DOHH2 (cell line): Measurements from ENCODE around the gene DNAJC16.

Experiments
- H3F3A ChIP-seq: fragments of 200-600 bp; sonication (generic), shearing (Covaris generic); 2 replicates; pipeline ENCODE4 v1.6.0; 2016; ENCODE audit warnings: antibody characterized with exemption, mild to moderate bottlenecking; ENCODE audit not compliant: control insufficient read depth, insufficient read depth
- H3K27ac ChIP-seq: fragments of 200-600 bp; sonication (generic); 2 replicates; pipeline ENCODE4 v1.5.1; 2014; ENCODE audit warnings: low read depth, mild to moderate bottlenecking, low read length, moderate library complexity
- H3K27me3 ChIP-seq: fragments of 200-600 bp; sonication (generic); 2 replicates; pipeline ENCODE4 v1.6.1; 2014; ENCODE audit warnings: mild to moderate bottlenecking, low read length, mixed read lengths; ENCODE audit not compliant: control insufficient read depth
- H3K36me3 ChIP-seq: fragments of 200-600 bp; sonication (generic); 2 replicates; pipeline ENCODE4 v1.6.1; 2014; ENCODE audit warnings: mild to moderate bottlenecking, low read length, moderate library complexity, mixed read lengths; ENCODE audit not compliant: control insufficient read depth
- H3K4me1 ChIP-seq: fragments of 200-600 bp; sonication (generic); 2 replicates; pipeline ENCODE4 v1.6.1; 2014; ENCODE audit warnings: mild to moderate bottlenecking, low read length, mixed read lengths; ENCODE audit not compliant: control insufficient read depth
- H3K4me2 ChIP-seq: fragments of 200-600 bp; sonication (generic); 2 replicates; pipeline ENCODE4 v1.6.0; 2014; ENCODE audit warnings: mild to moderate bottlenecking, low read length, moderate library complexity
- H3K4me3 ChIP-seq: fragments of 200-600 bp; sonication (generic); 2 replicates; pipeline ENCODE4 v1.5.1; 2014; ENCODE audit warnings: mild to moderate bottlenecking, low read length, mixed read lengths
- H3K79me2 ChIP-seq: fragments of 200-600 bp; sonication (generic); 2 replicates; pipeline ENCODE4 v1.6.1; 2014; ENCODE audit warnings: mild to moderate bottlenecking, low read length, mixed read lengths; ENCODE audit not compliant: control insufficient read depth
- H3K9me2 ChIP-seq: fragments of 200-600 bp; sonication (generic); replicated peaks from 2 replicates; pipeline ENCODE4 v1.6.1; 2014; ENCODE audit warnings: mild to moderate bottlenecking, low read length, mixed read lengths; ENCODE audit not compliant: control insufficient read depth
- H3K9me3 ChIP-seq: fragments of 200-600 bp; sonication (generic); 2 replicates; pipeline ENCODE4 v1.6.1; 2014; ENCODE audit warnings: antibody characterized with exemption, low read length, mixed read lengths; ENCODE audit not compliant: control insufficient read depth, insufficient read depth
- H4K20me1 ChIP-seq: fragments of 200-600 bp; sonication (generic); 2 replicates; pipeline ENCODE4 v1.6.0; 2014; ENCODE audit warnings: low read depth, mild to moderate bottlenecking, antibody characterized with exemption, low read length, moderate library complexity; ENCODE audit not compliant: control insufficient read depth, insufficient read depth
- CTCF ChIP-seq: fragments of 200-600 bp; sonication (generic); IDR thresholded peaks from one replicate; pipeline ENCODE4 v1.5.1; 2014; ENCODE audit warnings: antibody characterized with exemption, mild to moderate bottlenecking, low read depth, low read length; ENCODE audit not compliant: poor library complexity, severe bottlenecking
- EZH2phosphoT487 ChIP-seq: fragments of 200-600 bp; sonication (generic); IDR thresholded peaks from 2 replicates; pipeline ENCODE4 v1.6.1; 2017; ENCODE audit warnings: borderline replicate concordance, mild to moderate bottlenecking, antibody characterized with exemption, low read length, moderate library complexity, mixed read lengths

Gene DNAJC16

DNA sequence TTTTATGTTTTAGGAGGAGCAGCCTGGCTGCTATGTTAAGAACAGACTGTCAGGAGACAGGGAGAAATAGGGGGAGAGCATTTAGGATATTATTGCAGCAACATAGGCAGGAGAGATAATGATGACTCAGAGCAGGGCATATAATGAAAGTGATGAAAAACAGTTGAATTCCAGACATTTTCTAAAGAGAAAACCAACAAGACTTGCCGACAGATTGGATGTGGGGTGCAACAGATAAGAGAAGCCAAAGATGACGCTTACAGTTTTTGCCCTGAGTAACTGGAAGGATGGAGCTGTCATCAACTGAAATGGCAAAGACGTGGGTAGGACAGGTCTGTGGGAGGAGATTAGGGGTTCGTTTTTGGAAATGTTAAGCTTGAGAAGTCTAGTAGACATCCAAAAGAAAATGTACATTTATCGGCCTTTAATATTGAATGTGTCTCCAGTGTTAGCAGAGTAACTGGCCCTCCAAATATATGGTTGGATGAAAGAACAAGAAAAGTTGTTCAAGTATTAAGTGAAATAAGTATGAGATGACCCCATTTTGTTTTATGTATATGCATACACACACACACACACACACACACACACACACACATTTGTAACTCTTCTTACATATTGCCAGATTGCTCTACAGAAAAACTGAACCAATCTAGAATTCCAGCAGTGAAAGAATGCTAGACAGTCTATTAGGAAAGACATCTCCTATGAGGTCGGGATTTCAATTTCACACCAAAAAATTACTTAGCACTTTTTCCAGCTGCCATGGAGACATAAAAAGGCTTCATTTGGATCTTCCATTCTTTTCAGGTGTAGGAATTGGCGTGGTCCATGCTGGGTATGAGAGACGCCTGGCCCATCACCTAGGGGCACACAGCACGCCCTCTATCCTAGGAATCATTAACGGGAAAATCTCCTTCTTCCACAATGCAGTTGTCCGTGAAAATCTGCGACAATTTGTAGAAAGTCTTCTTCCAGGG is 17.2 kb downstream of the DNAJC16 start:
- TF ChIP-seq EZH2phosphoT487 (no peak), CTCF (no peak)
- Histone ChIP-seq H3K4me2 (no peak overlapping the region), H3K4me3 (no peak overlapping the region), H3K9me2 (no peaks in the 10 kb centered on the region), H3F3A (no peaks in the 10 kb centered on the region), H3K27me3 (no peaks in the 10 kb centered on the region), H3K27ac (no peak overlapping the region), H3K4me1 (no peaks in the 10 kb centered on the region), H3K36me3 (peaks cover 50% of the 10 kb centered on the region), H3K79me2 (no peaks in the 10 kb centered on the region), H4K20me1 (no peaks in the 10 kb centered on the region), H3K9me3 (no peaks in the 10 kb centered on the region)

DNA sequence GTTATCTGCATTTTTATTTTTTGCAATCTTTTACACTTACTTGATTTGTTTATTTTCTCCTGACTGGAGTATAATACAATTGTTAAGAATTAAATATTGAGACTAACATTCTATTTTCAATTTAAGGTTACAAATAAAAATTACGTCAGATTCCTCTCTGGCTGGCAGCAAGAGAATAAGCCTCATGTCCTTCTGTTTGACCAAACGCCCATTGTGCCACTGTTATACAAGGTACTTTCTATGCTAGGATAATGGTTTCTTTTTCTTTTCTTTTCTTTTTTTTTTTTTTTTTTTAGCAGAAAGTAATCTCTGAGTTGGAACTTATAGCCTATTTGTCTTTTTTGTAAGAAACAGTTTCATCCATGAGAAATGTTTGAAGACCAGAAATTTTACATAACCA is 20.0 kb downstream of the DNAJC16 start:
- Histone ChIP-seq H4K20me1 (no peaks in the 10 kb centered on the region), H3K9me3 (no peaks in the 10 kb centered on the region), H3K9me2 (no peaks in the 10 kb centered on the region), H3K4me1 (no peaks in the 10 kb centered on the region), H3K4me2 (no peak overlapping the region), H3K4me3 (no peak overlapping the region), H3F3A (no peaks in the 10 kb centered on the region), H3K27me3 (no peaks in the 10 kb centered on the region), H3K27ac (no peak overlapping the region), H3K79me2 (no peaks in the 10 kb centered on the region), H3K36me3 (peaks cover 47% of the 10 kb centered on the region)
- no peak for TF ChIP-seq CTCF
- no peak for TF ChIP-seq EZH2phosphoT487

- TF ChIP-seq EZH2phosphoT487 = no peak
- TF ChIP-seq CTCF = no peak
- Histone ChIP-seq H3K27ac (no peak overlapping the region), H4K20me1 (no peaks in the 10 kb centered on the region), H3K9me2 (no peaks in the 10 kb centered on the region), H3K4me3 (no peak overlapping the region), H3K27me3 (no peaks in the 10 kb centered on the region), H3K4me1 (no peaks in the 10 kb centered on the region), H3K9me3 (no peaks in the 10 kb centered on the region), H3K79me2 (no peaks in the 10 kb centered on the region), H3F3A (no peaks in the 10 kb centered on the region), H3K4me2 (no peak overlapping the region), H3K36me3 (peaks cover 26% of the 10 kb centered on the region)
These were observed 23.9 kb downstream of the DNAJC16 start for GRCh38 chr1:15550573-15550972.
